Glomerular endothelial cell (primary cell): ENCODE measurements around the gene GTPBP6. TPM values are rescaled to one million over a fixed set of nuclear protein-coding genes. Genes with fewer than 3 reads are reported as not detected.
"Not testable (repeated sequence)": the region's sequence is repeated elsewhere in the genome, so short reads cannot be mapped to it uniquely, and the experiment has no call there.

Source experiments
- DNase-seq: peaks from one replicate; pipeline ENCODE4 v3.0.0-alpha.2; 2011; ENCODE audit warnings: low read depth, low spot score; ENCODE audit errors: extremely low read depth
- total RNA-seq: library from RNA; depleted of rRNA; stranded (reverse); fragments of >200 nt; gene quantifications from 2 replicates; pipeline ENCODE4 v1.2.3, GENCODE V29; 2015

Gene GTPBP6
- total RNA-seq, 1 donor from 2014 or later: 48.5 TPM

DNA sequence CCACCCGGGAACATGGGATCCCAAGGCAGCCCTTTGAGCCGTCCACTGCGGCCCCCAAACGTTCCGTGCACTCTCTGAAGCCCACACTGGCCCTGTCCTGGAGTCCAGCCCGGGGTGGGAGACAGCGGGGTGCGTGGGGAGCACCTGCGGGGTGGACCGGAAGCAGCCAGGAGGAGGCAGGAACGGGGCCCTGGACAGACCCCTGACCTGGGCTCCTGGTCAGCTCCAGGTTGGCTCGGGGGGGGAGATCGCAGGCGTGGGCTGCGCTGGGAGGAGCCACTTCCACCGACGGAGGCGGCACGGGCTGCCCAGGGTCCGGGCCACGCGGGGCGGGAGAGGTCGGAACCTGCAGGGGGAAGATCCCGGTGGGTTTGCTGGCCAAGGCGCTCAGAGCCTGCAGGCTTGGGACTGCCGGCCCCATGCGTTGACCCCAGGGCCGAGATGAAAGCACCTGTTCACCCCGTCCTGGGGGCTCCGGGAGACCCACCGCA is 43.1 kb downstream of the GTPBP6 start:
- DNase-seq: no peak

DNA sequence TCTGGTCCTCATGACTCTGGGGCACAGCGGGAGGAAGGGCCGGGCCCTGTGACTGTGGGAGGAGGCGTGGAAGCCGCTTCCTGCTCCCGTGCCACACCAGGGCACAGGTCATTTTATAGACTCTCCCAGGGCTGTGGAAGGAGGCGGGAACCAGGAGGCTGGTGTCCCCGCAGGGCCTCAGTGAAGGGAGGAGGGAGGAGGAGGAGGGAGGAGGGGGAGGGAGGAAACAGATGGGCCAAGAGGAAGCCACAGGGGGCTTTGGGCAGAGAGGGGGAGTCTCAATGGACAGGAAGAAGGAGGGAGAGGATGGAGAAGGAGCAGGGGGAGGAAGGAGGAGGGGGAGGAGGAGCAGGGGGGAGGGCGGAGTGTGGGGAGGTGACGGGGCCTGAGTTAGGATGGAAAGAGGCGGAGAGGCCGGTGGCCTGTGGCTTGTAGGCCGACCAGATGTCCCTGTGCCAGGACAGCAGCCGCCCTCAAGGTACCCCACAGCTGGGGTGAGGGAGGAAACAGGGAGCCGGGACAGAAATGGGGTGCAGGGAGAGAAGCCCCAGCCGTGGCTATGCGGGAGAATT is 43.6 kb downstream of the GTPBP6 start:
- no peak for DNase-seq

GRCh38 chrX:270848-271367 is 47.7 kb downstream of the GTPBP6 start:
- DNase-seq: no peak

- no peak for DNase-seq
Measured at GRCh38 chrX:267771-268261, 50.8 kb downstream of the GTPBP6 start.

DNA sequence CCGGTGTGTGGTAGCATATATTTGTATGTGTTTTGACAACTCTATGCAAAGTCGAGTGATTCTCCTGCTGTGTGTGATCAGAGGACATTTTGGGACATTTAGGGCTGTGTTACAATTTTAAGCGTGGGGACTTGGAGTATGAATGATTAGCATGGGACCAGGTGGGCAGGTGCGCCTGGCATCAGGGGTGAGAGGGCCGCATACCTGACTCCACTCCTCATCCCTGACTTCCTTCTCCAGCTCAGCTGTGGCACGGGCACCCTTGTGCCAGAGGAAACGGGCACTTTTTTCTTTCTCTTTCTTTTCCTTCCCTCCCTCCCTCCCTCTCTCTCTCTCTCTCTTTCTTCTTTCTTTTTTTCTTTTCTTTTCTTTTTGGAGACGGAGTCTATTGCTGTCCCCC is 53.1 kb downstream of the GTPBP6 start:
- no peak for DNase-seq

GRCh38 chrX:264634-265455 is 53.8 kb downstream of the GTPBP6 start:
- DNase-seq: no peak

GRCh38 chrX:264006-264405 is 54.6 kb downstream of the GTPBP6 start:
- DNase-seq: not testable (repeated sequence)

DNA sequence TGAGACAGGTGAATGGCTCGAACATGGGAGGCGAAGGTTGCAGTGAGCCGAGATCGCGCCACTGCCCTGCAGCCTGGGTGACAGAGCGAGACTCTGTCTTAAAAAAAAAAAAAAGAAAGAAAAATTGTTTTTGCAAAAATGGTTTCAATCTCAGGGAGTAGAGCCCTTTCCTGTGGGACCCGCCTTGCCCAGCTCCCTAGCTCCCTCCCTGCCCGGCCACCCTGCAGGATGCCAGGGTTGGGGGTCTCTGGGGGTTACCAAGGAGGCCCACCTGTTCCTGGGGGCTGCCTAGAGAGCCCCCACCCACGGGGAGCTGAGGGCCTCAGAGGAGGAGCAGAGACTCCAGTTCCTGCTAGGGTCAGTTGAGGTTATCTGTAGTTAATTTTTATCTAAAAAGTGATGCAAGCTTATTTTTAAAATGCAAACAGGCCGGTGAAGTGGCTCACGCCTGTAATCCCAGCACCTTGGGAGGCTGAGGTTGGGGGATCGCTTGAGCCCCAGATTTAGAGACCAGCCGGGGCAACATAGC is 56.2 kb downstream of the GTPBP6 start:
- DNase-seq: no peak

- no peak for DNase-seq
Measured at GRCh38 chrX:261919-262352, 56.7 kb downstream of the GTPBP6 start.

- DNase-seq: no peak
Measured at GRCh38 chrX:261167-261918, 57.3 kb downstream of the GTPBP6 start.

GRCh38 chrX:259692-260355 is 58.8 kb downstream of the GTPBP6 start:
- no peak for DNase-seq

DNA sequence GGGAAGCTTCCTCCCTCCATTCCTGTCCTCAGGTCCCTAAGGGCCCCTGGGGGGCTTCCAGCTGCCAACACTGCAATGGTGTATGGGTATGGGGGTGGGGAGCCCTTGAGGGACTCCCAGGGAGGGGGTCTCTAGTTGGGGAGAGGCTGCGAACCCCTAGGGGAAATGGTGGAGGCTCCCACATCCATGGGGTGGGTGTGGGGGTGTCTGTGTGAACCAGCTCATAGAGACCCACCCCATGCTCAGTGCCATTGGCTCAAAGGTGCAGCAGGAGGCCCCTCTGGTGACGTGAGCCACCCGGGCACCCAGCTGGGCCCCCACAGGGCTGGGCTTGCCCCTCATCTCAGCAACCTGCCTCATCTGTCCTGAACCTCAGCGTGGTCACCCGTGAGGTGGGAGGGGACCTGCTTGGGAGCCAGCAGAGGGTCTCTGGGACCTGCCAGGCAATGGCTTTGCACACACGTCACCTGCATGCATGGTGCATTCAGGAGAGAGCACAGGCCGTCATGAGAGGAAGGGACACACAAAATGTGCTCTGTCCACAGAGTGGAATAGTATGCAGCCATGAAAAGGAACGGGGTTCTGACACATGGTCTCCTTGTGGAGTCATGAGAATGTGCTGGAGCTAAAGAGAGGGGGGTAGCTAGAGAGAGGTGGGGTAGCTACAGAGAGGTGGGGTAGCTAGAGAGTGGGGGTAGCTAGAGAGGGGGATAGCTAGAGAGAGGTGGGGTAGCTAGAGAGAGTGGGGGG is 60.1 kb downstream of the GTPBP6 start:
- DNase-seq: no peak

DNA sequence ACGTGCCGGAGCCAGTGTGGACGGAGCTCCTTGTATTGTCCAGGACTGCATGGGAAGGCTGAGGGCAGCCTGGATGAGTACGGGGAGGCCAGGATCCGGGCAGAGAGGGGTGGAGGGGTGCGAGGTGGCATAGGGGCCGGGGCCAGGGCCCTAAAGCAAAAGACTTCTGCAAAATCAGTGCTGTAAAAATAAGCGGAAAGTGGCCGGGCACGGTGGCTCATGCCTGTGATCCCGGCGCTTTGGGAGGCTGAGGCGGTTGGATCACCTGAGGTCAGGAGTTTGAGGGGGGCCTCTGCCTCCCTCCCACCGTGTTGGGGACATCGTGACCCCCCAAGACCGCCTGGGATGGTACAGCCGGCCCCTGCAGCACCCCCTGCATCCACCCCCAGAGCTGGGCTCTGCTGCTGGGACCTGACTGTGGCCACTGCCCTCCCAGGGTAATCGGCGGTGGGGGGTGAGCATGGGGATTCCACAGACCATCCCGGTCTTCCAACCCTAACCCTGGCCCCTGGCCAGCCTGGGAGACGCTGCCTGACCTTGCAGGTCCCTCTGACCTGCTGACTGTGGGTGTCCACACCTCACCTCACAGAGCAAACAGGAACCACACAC is 60.8 kb downstream of the GTPBP6 start:
- no peak for DNase-seq

GRCh38 chrX:257054-257453 is 61.5 kb downstream of the GTPBP6 start:
- not testable (repeated sequence) for DNase-seq

DNA sequence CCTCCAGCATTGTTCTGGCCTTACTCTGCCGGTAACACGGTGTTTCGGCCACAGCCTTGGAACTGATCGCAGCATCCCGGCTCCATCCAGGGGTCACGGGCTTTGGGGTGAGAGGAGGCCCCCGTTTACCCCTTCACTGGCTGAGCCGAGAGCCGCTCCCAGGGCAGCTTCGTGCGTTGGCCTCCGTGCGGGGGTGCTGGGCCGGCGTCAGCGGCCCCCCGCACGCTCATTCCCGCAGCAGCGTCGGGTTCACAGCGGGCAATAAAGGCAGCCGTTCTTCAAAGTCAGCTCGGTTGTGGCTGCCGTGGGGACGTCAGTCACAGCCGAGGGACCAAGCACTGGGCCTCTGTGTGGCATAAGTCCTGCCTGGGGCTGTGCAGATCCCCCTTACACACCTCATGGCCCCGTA is 62.7 kb downstream of the GTPBP6 start:
- no peak for DNase-seq
